ENCODE measurements around the gene CNTNAP2.

DNA sequence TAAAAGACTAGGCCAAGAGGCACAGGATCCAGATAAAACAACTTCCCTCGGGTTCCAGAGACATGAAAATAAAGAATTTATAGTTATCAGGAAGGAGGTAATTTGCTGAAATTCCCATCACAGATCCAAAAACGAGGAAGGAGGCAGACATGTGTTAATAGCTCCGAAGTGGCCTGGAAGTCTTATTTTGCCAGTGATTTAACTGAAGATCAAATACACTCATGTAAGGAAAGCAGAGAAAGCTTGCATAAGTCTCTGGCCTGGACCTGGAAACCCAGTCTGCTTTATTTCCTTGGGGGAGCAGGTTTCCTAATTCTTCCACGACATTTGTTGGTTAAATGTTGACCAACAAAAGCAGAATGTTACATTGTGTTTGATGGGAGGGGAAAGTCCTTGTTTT lies 1975.3 kb downstream of the CNTNAP2 start:
- TF ChIP-seq, protein P1, sequence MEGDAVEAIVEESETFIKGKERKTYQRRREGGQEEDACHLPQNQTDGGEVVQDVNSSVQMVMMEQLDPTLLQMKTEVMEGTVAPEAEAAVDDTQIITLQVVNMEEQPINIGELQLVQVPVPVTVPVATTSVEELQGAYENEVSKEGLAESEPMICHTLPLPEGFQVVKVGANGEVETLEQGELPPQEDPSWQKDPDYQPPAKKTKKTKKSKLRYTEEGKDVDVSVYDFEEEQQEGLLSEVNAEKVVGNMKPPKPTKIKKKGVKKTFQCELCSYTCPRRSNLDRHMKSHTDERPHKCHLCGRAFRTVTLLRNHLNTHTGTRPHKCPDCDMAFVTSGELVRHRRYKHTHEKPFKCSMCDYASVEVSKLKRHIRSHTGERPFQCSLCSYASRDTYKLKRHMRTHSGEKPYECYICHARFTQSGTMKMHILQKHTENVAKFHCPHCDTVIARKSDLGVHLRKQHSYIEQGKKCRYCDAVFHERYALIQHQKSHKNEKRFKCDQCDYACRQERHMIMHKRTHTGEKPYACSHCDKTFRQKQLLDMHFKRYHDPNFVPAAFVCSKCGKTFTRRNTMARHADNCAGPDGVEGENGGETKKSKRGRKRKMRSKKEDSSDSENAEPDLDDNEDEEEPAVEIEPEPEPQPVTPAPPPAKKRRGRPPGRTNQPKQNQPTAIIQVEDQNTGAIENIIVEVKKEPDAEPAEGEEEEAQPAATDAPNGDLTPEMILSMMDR (conservative IDR thresholded peaks at IDR 0.05 in 1 of 2, IDR thresholded peaks at IDR 0.05 in 1 of 2; ENCODE audit: low read depth in 1 of 2, low read length in 2 of 2), result no peak
- TF ChIP-seq EZH2 (IDR thresholded peaks at IDR 0.05; ENCODE audit: low read length, missing control alignments), result no peak

Data from fibroblast of lung (primary cell).